MCF 10A (cell line): ENCODE measurements around the gene OSBPL2. TPM values are rescaled to one million over a fixed set of nuclear protein-coding genes. Genes with fewer than 3 reads are reported as not detected.

Experiments used
- BruUV-seq: library from RNA; stranded (reverse); fragments of 400-500 nt; replicated peaks from 2 replicates; lab custom pipeline; 2021; lab: Mats Ljungman, UMichigan
- CTCF ChIA-PET: fragments of 300-600 bp; sonication (Branson Sonifier 250); formaldehyde crosslinking; extraction: SDS; loops from one replicate; lab custom pipeline; 2021; ENCODE audit warnings: antibody characterized with exemption, inconsistent platforms; lab: Yijun Ruan, JAX
- POLR2A ChIA-PET: fragments of 300-600, 350-650 bp; sonication (Branson Sonifier 250); formaldehyde crosslinking; extraction: SDS; loops from one replicate; lab custom pipeline; 2020; ENCODE audit warnings: antibody characterized with exemption, inconsistent platforms; lab: Yijun Ruan, JAX
- DNase-seq: peaks from one replicate; pipeline ENCODE4 v3.0.0-alpha.2; 2018; ENCODE audit not compliant: unreplicated experiment
- H3K27ac Mint-ChIP-seq: one replicate; pipeline ENCODE4 v1.8.0; 2022; ENCODE audit warnings: mild to moderate bottlenecking, low read depth, mixed read lengths; ENCODE audit not compliant: unreplicated experiment
- H3K27me3 Mint-ChIP-seq: one replicate; pipeline ENCODE4 v1.8.0; 2022; ENCODE audit warnings: mixed read lengths; ENCODE audit not compliant: insufficient read depth, unreplicated experiment
- H3K36me3 Mint-ChIP-seq: one replicate; pipeline ENCODE4 v1.8.0; 2022; ENCODE audit warnings: mild to moderate bottlenecking, moderate library complexity, mixed read lengths; ENCODE audit not compliant: insufficient read depth, unreplicated experiment
- H3K4me1 Mint-ChIP-seq: one replicate; pipeline ENCODE4 v1.8.0; 2022; ENCODE audit warnings: mixed read lengths; ENCODE audit not compliant: insufficient read depth, unreplicated experiment
- H3K4me3 Mint-ChIP-seq: one replicate; pipeline ENCODE4 v1.8.0; 2022; ENCODE audit warnings: mild to moderate bottlenecking, moderate library complexity, mixed read lengths; ENCODE audit not compliant: unreplicated experiment
- H3K9me3 Mint-ChIP-seq: one replicate; pipeline ENCODE4 v1.8.0; 2022; ENCODE audit warnings: mixed read lengths; ENCODE audit not compliant: unreplicated experiment
- intact Hi-C: fragments of 100-400 bp; cut with micrococcal nuclease; formaldehyde crosslinking; loops from 2 replicates; pipeline ENCODE4 v1.14.1; 2022
- total RNA-seq: library from RNA; stranded (reverse); gene quantifications from 2 replicates; pipeline ENCODE4 v1.2.3, GENCODE V29; 2022
- TF ChIP-seq, protein P1 (sequence below): fragments of 200-600 bp; IDR thresholded peaks from one replicate; pipeline ENCODE4 v1.8.0; 2022; ENCODE audit warnings: antibody characterized with exemption, mild to moderate bottlenecking; ENCODE audit not compliant: unreplicated experiment

OSBPL2 gene
- total RNA-seq, 1 experiment from 2014 or later: 38.8 TPM

DNA sequence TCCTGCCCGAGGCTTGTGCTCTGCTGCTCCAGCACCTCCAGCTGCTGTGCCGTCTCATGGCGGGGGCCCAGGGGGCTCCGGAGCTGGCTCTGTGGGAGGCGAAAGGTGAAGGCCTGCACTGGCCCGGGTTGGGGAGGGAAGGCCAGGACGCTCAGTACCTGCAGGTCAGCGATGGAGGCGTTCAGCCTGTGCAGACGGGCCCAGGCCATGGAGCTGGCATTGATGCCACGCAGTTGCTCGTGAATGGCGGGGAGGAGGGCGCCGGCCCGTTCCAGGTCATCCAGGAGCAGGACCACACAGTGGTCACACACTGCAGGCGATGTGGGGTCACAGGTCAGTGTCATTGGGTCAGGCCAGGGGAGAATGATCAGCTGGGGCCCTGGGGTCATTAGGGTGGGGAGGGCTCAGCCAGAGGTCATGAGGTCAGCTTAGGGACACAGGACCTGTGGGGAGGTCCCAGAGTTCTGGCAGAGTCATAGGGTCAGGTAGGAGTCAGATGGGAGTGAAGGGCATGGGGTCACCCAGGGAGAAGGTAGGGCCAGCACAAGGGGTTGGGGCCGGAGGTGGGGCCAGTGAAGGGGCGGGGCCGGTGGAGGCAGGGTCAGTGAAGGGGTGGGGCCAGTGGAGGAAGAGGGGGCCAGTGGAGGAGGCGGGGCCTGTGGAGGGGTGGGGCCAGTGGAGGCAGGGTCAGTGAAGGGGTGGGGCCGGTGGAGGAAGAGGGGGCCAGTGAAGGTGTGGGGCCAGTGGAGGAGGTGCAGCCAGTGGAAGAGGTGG lies 82.4 kb downstream of the OSBPL2 start:
- intact Hi-C loops: no loop called here
- peaks cover 5% of the 10 kb centered on the region for H3K4me1 Mint-ChIP-seq
- H3K9me3 Mint-ChIP-seq: no peaks in the 10 kb centered on the region
- no peak overlapping the region for H3K4me3 Mint-ChIP-seq
- no peaks in the 10 kb centered on the region for H3K27me3 Mint-ChIP-seq
- TF ChIP-seq, protein P1, sequence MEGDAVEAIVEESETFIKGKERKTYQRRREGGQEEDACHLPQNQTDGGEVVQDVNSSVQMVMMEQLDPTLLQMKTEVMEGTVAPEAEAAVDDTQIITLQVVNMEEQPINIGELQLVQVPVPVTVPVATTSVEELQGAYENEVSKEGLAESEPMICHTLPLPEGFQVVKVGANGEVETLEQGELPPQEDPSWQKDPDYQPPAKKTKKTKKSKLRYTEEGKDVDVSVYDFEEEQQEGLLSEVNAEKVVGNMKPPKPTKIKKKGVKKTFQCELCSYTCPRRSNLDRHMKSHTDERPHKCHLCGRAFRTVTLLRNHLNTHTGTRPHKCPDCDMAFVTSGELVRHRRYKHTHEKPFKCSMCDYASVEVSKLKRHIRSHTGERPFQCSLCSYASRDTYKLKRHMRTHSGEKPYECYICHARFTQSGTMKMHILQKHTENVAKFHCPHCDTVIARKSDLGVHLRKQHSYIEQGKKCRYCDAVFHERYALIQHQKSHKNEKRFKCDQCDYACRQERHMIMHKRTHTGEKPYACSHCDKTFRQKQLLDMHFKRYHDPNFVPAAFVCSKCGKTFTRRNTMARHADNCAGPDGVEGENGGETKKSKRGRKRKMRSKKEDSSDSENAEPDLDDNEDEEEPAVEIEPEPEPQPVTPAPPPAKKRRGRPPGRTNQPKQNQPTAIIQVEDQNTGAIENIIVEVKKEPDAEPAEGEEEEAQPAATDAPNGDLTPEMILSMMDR: no peak
- no peak overlapping the region for H3K27ac Mint-ChIP-seq
- POLR2A ChIA-PET: interaction anchor here (0.9 to 1.4 kb wide), 3 partner anchors 11 to 14 kb away, joined by 3 to 4 read pairs (median 4); no protein-coding TSS in a partner anchor
- peaks cover 90% of the 10 kb centered on the region for H3K36me3 Mint-ChIP-seq
- peak; percentile 46 for DNase-seq
- CTCF ChIA-PET: interaction anchor here (0.7 to 1.6 kb wide), 2 partner anchors 17 to 62 kb away, joined by 4 to 6 read pairs; no protein-coding TSS in a partner anchor
- no TSS peak for BruUV-seq

DNA sequence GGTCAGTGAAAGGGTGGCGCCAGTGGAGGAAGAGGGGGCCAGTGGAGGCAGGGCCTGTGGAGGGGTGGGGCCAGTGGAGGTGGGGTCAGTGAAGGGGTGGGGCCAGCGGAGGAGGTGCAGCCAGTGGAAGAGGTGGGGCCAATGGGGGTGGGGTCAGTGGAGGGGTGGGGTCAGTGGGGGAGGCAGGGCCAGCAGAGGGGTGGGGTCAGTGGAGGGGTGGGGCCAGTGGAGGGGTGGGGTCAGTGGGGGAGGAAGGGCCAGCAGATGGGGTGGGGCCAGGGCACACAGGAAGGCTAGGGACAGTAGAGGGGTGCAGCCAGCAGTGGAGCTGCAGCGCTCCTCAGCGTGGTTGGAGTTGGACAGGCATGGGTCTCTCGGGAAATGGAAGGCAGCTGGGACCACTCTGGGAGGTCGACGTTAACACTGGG lies 83.2 kb downstream of the OSBPL2 start:
- Mint-ChIP-seq H3K27me3 (no peaks in the 10 kb centered on the region), H3K27ac (no peak overlapping the region), H3K4me1 (peaks cover 5% of the 10 kb centered on the region), H3K4me3 (no peak overlapping the region), H3K36me3 (peaks cover 90% of the 10 kb centered on the region), H3K9me3 (no peaks in the 10 kb centered on the region)
- no TSS peak for BruUV-seq
- intact Hi-C loops: no loop called here
- DNase-seq: peak; percentile 53
- TF ChIP-seq, protein P1: no peak
- ChIA-PET CTCF (no interaction called here), POLR2A (no interaction called here)

DNA sequence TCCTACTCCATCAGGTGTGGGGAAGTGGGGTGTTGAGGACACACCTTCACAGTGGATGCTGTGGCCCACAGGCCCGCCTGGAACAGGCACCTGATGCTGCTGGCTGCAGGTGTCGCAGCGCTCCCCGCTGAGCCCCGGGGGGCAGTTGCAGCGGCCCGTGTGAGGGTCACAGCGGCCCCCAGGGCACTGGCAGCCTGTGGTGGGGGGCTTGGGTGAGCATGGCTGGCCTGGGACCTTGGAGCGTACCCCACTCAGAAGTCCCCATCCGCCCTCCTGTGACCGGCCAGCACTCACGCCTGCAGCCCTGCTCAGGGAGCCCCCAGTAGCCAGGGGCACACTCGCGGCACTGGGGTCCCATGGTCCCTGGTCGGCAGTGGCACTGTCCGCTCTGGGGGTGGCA lies 83.7 kb downstream of the OSBPL2 start:
- TF ChIP-seq, protein P1: no peak
- peaks cover 93% of the 10 kb centered on the region for H3K36me3 Mint-ChIP-seq
- ChIA-PET POLR2A (no interaction called here), CTCF (no interaction called here)
- no peak overlapping the region for H3K27ac Mint-ChIP-seq
- no peak for DNase-seq
- no TSS peak for BruUV-seq
- H3K27me3 Mint-ChIP-seq: no peaks in the 10 kb centered on the region
- intact Hi-C loops: no loop called here
- H3K9me3 Mint-ChIP-seq: no peaks in the 10 kb centered on the region
- no peak overlapping the region for H3K4me3 Mint-ChIP-seq
- peaks cover 5% of the 10 kb centered on the region for H3K4me1 Mint-ChIP-seq

DNA sequence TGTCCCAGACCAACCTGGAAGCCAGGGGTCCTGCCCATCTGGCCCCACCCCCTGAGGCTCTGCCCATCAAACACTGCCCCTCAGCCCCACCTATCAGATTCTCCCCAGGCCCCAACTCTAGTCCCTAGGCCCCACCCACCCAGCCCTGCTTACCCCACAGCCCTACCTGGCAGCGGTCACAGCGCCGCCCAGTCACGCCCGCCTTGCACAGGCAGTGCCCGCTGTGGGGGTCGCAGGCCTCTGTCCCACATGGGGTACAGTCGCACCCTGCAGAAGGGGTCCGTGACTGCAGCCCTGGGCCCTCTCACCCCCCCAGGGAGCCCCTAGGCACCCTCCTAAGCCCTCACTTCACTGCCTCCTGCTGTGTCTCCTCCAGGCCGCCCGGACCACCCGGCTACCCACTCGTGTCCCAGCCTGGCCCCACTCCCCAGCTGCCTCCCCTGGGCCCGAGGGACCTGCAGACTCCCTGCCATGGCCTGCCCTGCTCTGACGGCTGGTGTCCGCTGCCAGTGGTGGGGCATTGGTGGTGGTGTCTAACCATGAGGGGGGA lies 84.2 kb downstream of the OSBPL2 start:
- Mint-ChIP-seq H3K27ac (peak overlapping the region; percentile 42), H3K27me3 (no peaks in the 10 kb centered on the region), H3K36me3 (peaks cover 93% of the 10 kb centered on the region), H3K4me1 (peaks cover 5% of the 10 kb centered on the region), H3K4me3 (no peak overlapping the region), H3K9me3 (no peaks in the 10 kb centered on the region)
- intact Hi-C loops: no loop called here
- BruUV-seq: no TSS peak
- DNase-seq: no peak
- ChIA-PET POLR2A (no interaction called here), CTCF (interaction anchor here (0.7 kb wide), 1 partner anchor 17 kb away, joined by 4 read pairs; no protein-coding TSS in a partner anchor)
- TF ChIP-seq, protein P1: no peak
